H9 (cell line): ENCODE results near the gene NHS. TPM values are rescaled to one million over a fixed set of nuclear protein-coding genes. Genes with fewer than 3 reads are reported as not detected.

Experiments
- DNase-seq: peaks from one replicate; pipeline ENCODE4 v3.0.0-alpha.2; 2017
- H2AFZ ChIP-seq: one replicate; pipeline ENCODE4 v1.6.1; 2013; ENCODE audit warnings: mild to moderate bottlenecking, low read length, control low read depth, moderate library complexity
- H2AK5ac ChIP-seq: 2 replicates; pipeline ENCODE4 v1.6.1; 2013; ENCODE audit warnings: low read length, control low read depth, mixed read lengths; ENCODE audit not compliant: insufficient read length
- H2BK120ac ChIP-seq: one replicate; pipeline ENCODE4 v1.6.1; 2013; ENCODE audit warnings: low read depth, mild to moderate bottlenecking, low read length, control low read depth, inconsistent platforms; ENCODE audit not compliant: poor library complexity, severe bottlenecking
- H2BK12ac ChIP-seq: 2 replicates; pipeline ENCODE4 v1.6.1; 2013; ENCODE audit warnings: low read length, control low read depth, mixed read lengths, low read depth; ENCODE audit not compliant: insufficient read length
- H2BK15ac ChIP-seq: 2 replicates; pipeline ENCODE4 v1.6.1; 2013; ENCODE audit warnings: low read depth, low read length, control low read depth
- H2BK20ac ChIP-seq: one replicate; pipeline ENCODE4 v1.6.1; 2013; ENCODE audit warnings: low read depth, mild to moderate bottlenecking, low read length, control low read depth, inconsistent platforms; ENCODE audit not compliant: poor library complexity, severe bottlenecking
- H2BK5ac ChIP-seq: 2 replicates; pipeline ENCODE4 v1.6.1; 2013; ENCODE audit warnings: low read length, control low read depth, mixed read lengths; ENCODE audit not compliant: insufficient read length
- H3K14ac ChIP-seq: 2 replicates; pipeline ENCODE4 v1.6.1; 2013; ENCODE audit warnings: low read length, control low read depth; ENCODE audit not compliant: insufficient read depth
- H3K18ac ChIP-seq: 2 replicates; pipeline ENCODE4 v1.6.1; 2013; ENCODE audit warnings: low read depth, mild to moderate bottlenecking, mixed read lengths, low read length, control low read depth; ENCODE audit not compliant: insufficient read length
- H3K23ac ChIP-seq: 2 replicates; pipeline ENCODE4 v1.6.1; 2013; ENCODE audit warnings: low read length, control low read depth, mixed read lengths, low read depth; ENCODE audit not compliant: insufficient read length
- H3K23me2 ChIP-seq: 2 replicates; pipeline ENCODE4 v1.6.1; 2013; ENCODE audit warnings: low read depth, mild to moderate bottlenecking, mixed read lengths, low read length, control low read depth; ENCODE audit not compliant: insufficient read length, poor library complexity, severe bottlenecking
- H3K27ac ChIP-seq: 2 replicates; pipeline ENCODE4 v1.5.1; 2013; ENCODE audit warnings: low read length, control low read depth, mixed read lengths, low read depth; ENCODE audit not compliant: insufficient read length
- H3K27me3 ChIP-seq: 2 replicates; pipeline ENCODE4 v1.6.1; 2013; ENCODE audit warnings: low read length, control low read depth, inconsistent platforms; ENCODE audit not compliant: insufficient read depth
- H3K4ac ChIP-seq: 2 replicates; pipeline ENCODE4 v1.6.1; 2013; ENCODE audit warnings: low read depth, mild to moderate bottlenecking, control low read depth, inconsistent platforms, low read length, moderate library complexity
- H3K4me1 ChIP-seq: 2 replicates; pipeline ENCODE4 v1.6.1; 2013; ENCODE audit warnings: low read length, control low read depth, inconsistent platforms; ENCODE audit not compliant: insufficient read depth
- H3K4me2 ChIP-seq: 2 replicates; pipeline ENCODE4 v1.6.1; 2013; ENCODE audit warnings: low read length, control low read depth, mixed read lengths; ENCODE audit not compliant: insufficient read length, insufficient read depth
- H3K56ac ChIP-seq: 2 replicates; pipeline ENCODE4 v1.6.1; 2013; ENCODE audit warnings: low read depth, mild to moderate bottlenecking, mixed read lengths, low read length, control low read depth; ENCODE audit not compliant: insufficient read length
- H3K79me1 ChIP-seq: 2 replicates; pipeline ENCODE4 v1.6.1; 2013; ENCODE audit warnings: low read depth, mild to moderate bottlenecking, moderate library complexity, low read length, control low read depth, inconsistent platforms; ENCODE audit not compliant: insufficient read depth, poor library complexity, severe bottlenecking
- H3K79me2 ChIP-seq: 2 replicates; pipeline ENCODE4 v1.6.1; 2013; ENCODE audit warnings: low read length, control low read depth, inconsistent platforms; ENCODE audit not compliant: insufficient read depth
- H3K9ac ChIP-seq: 2 replicates; pipeline ENCODE4 v1.6.1; 2013; ENCODE audit warnings: low read length, control low read depth, mixed read lengths; ENCODE audit not compliant: insufficient read length; ENCODE audit errors: extremely low read depth
- H3K9me3 ChIP-seq: one replicate; pipeline ENCODE4 v1.6.1; 2013; ENCODE audit warnings: low read depth, low read length, inconsistent platforms; ENCODE audit not compliant: control insufficient read depth
- H3T11ph ChIP-seq: one replicate; pipeline ENCODE4 v1.6.1; 2013; ENCODE audit warnings: mild to moderate bottlenecking, low read length, control low read depth, inconsistent platforms
- H4K20me1 ChIP-seq: one replicate; pipeline ENCODE4 v1.6.1; 2013; ENCODE audit not compliant: control insufficient read depth, insufficient read length, insufficient read depth
- H4K5ac ChIP-seq: 2 replicates; pipeline ENCODE4 v1.6.1; 2013; ENCODE audit warnings: low read depth, mild to moderate bottlenecking, mixed read lengths, low read length, control low read depth; ENCODE audit not compliant: insufficient read length
- H4K8ac ChIP-seq: replicated peaks from 2 replicates; pipeline ENCODE4 v1.6.1; 2013; ENCODE audit warnings: low read length, control low read depth, mixed read lengths, low read depth; ENCODE audit not compliant: insufficient read length
- H4K91ac ChIP-seq: 2 replicates; pipeline ENCODE4 v1.6.1; 2013; ENCODE audit warnings: low read depth, mild to moderate bottlenecking, moderate library complexity, mixed read lengths, low read length, control low read depth; ENCODE audit not compliant: insufficient read length
- H3K27ac Mint-ChIP-seq, 3 experiments: 2 replicates in 2 of 3; 3 replicates in 1 of 3; pipeline ENCODE4 v1.8.0; 2020 to 2021; ENCODE audit warnings: mixed read lengths in 3 of 3, mild to moderate bottlenecking in 1 of 3, moderate library complexity in 1 of 3
- H3K27me3 Mint-ChIP-seq: 2 replicates; pipeline ENCODE4 v1.8.0; 2021; ENCODE audit warnings: low read depth, mild to moderate bottlenecking, moderate library complexity, mixed read lengths
- H3K36me3 Mint-ChIP-seq, 3 experiments: 2 replicates in 2 of 3; 3 replicates in 1 of 3; pipeline ENCODE4 v1.8.0; 2020 to 2021; ENCODE audit warnings: low read depth in 3 of 3, mixed read lengths in 3 of 3; ENCODE audit not compliant: insufficient read depth in 1 of 3
- H3K4me1 Mint-ChIP-seq, 2 experiments: 2 replicates each; pipeline ENCODE4 v1.8.0; 2020; ENCODE audit warnings: mixed read lengths in 2 of 2
- H3K4me3 Mint-ChIP-seq, 2 experiments: 2 replicates in 1 of 2; 3 replicates in 1 of 2; pipeline ENCODE4 v1.8.0; 2020 to 2021; ENCODE audit warnings: mild to moderate bottlenecking in 2 of 2, mixed read lengths in 2 of 2, moderate library complexity in 1 of 2
- H3K9me3 Mint-ChIP-seq, 2 experiments: 2 replicates in 1 of 2; 3 replicates in 1 of 2; pipeline ENCODE4 v1.8.0; 2020; ENCODE audit warnings: mild to moderate bottlenecking in 2 of 2, mixed read lengths in 2 of 2, moderate library complexity in 1 of 2
- total RNA-seq: library from RNA; stranded (reverse); gene quantifications from 2 replicates; pipeline ENCODE4 v1.2.1, GENCODE V29; 2021
- TF ChIP-seq, protein P1 (sequence below): fragments of 200-600 bp; sonication (generic); conservative IDR thresholded peaks from 3 replicates; pipeline ENCODE4 v1.8.0; 2021; ENCODE audit warnings: antibody characterized with exemption, mild to moderate bottlenecking

The NHS gene
- total RNA-seq, 1 experiment from 2014 or later = 8.7 TPM

DNA sequence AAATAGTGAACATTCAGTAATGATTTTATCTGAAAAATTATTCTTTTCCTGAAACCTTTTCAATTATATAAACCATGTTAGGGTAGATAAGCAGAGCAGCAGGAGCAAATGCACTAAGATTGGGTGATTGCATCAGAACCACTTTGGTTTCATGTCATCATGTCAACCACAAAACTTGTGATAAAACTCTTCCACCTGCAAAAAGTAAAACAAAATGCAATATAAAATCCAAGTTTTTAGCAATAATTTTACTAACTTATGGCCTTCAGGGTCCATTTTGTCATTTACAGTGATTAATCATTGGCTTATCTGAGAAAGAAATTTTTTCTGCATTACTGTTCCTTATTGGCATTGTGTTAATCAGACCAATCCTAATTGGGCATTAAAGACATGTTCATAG lies 42.4 kb downstream of the NHS start:
- no peak overlapping the region for H2BK120ac ChIP-seq
- Mint-ChIP-seq H3K9me3 (no peaks in the 10 kb centered on the region), H3K27ac (no peak overlapping the region), H3K4me1 (peaks cover 33 to 38% of the 10 kb centered on the region in 2 experiments), H3K36me3 (no peaks in the 10 kb centered on the region; a peak in 1 of 7 replicates), H3K4me3 (no peak overlapping the region), H3K27me3 (peaks cover 2% of the 10 kb centered on the region)
- no peak overlapping the region for H3K23ac ChIP-seq
- no peak overlapping the region for H3K4me2 ChIP-seq
- no peaks in the 10 kb centered on the region for H3K23me2 ChIP-seq
- no peak overlapping the region for H3K56ac ChIP-seq
- H3T11ph ChIP-seq = no peak overlapping the region
- peaks cover 10% of the 10 kb centered on the region for H3K4me1 ChIP-seq
- no peak overlapping the region for H4K8ac ChIP-seq
- no peak overlapping the region for H2BK12ac ChIP-seq
- H4K20me1 ChIP-seq = no peaks in the 10 kb centered on the region
- no peak overlapping the region for H4K5ac ChIP-seq
- TF ChIP-seq, protein P1, sequence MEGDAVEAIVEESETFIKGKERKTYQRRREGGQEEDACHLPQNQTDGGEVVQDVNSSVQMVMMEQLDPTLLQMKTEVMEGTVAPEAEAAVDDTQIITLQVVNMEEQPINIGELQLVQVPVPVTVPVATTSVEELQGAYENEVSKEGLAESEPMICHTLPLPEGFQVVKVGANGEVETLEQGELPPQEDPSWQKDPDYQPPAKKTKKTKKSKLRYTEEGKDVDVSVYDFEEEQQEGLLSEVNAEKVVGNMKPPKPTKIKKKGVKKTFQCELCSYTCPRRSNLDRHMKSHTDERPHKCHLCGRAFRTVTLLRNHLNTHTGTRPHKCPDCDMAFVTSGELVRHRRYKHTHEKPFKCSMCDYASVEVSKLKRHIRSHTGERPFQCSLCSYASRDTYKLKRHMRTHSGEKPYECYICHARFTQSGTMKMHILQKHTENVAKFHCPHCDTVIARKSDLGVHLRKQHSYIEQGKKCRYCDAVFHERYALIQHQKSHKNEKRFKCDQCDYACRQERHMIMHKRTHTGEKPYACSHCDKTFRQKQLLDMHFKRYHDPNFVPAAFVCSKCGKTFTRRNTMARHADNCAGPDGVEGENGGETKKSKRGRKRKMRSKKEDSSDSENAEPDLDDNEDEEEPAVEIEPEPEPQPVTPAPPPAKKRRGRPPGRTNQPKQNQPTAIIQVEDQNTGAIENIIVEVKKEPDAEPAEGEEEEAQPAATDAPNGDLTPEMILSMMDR = no peak
- H3K79me1 ChIP-seq = no peaks in the 10 kb centered on the region
- H2AK5ac ChIP-seq = no peak overlapping the region
- no peak overlapping the region for H3K14ac ChIP-seq
- no peak overlapping the region for H3K18ac ChIP-seq
- no peak overlapping the region for H2BK15ac ChIP-seq
- H4K91ac ChIP-seq = no peak overlapping the region
- no peaks in the 10 kb centered on the region for H3K79me2 ChIP-seq
- no peak overlapping the region for H2BK20ac ChIP-seq
- no peaks in the 10 kb centered on the region for H3K27me3 ChIP-seq
- H3K9ac ChIP-seq = no peak overlapping the region
- DNase-seq = no peak
- no peak overlapping the region for H3K4ac ChIP-seq
- no peak overlapping the region for H2BK5ac ChIP-seq
- no peaks in the 10 kb centered on the region for H3K9me3 ChIP-seq
- no peak overlapping the region for H2AFZ ChIP-seq
- no peak overlapping the region for H3K27ac ChIP-seq
